ENCODE results near the gene C1QTNF6. TPM values are rescaled to one million over a fixed set of nuclear protein-coding genes. Genes with fewer than 3 reads are reported as not detected.
A peak's percentile ranks its signal among the peaks of the same experiment; 100 is the strongest.

Gene C1QTNF6
- total RNA-seq, 1 donor from 2014 or later, result 7.8 TPM

DNA sequence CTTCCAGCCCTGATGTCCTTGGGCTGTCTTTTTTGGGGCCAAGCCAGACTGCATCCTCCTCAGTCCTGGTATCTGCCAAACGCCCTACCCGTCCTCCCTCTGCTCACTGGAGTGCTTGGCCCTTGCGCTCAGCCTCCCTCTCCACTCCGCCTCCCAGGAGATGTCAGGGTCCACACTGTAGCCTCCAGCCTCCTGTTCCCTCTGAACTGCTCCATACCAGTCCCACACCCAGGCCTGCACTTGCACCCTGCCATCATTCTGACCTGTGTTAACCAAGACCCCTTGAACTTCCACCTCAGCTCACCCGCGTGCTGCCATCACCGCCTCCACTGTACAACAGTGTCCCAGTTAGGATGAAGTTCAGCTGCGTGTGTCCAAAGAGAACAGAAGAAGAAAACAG, 32.1 kb downstream of the C1QTNF6 start:
- no peak for DNase-seq (ENCODE audit: low spot score)
- intact Hi-C loops (cut with DNase I), result no loop called here
- ATAC-seq, result no peak

DNA sequence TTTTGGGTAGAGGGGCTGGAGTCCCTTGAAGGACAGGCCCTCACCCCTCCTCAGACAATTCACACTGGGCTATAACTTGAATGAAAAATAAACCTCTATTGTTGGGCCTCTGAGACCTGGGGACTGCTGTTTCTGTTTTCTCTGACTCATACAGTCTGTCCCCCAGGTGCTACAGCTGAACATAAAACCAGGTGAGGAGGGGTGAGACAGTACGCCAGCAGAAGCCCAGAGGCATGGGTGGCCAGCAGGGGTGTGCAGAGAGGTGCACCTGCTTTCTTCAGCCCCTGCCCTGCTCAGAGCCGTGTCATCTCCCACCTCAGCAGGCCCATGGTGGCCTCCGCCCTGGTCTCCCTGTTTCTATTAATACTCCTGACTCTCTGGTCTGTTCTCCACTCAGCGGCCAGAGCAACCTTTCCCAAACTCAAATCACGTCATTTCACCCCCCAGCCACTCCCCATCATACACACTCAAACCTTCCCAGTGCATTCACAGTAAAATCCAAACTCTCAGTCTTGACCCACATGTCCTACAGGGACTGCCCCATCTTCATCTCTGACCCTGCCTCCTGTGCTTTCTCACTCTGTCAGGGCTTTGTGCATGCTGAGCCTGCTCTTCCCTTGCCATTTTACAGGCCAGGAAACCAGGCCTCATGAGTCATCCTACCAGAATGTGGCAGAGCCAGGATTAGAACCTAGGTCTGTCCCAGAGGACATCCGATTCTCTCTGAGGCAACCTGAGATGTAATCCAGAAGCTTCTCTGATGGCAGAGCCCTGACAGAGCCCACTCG, 32.9 kb downstream of the C1QTNF6 start:
- ATAC-seq (no peak), DNase-seq (ENCODE audit: low spot score) (no peak)
- intact Hi-C loops (cut with DNase I), result no loop called here

DNA sequence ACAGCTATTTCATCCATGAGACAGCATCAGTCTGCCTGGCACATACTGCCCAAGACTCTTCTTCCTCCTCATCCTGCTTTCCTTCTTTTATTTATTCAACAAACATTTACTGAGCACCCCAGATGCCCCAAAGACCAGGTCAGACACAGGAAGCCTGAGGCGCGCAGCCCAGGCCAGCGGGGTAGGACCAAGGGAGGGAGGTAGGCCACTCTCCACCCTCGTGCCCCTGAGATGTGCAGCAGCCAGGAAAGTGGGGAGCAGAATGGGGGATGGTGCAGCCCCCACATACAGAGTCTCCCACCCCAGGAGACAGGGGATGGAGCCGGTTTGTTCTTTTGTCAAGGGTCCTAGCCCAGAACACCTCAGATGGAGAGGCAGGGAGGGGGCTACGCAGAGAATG, 34.1 kb downstream of the C1QTNF6 start:
- no peak for ATAC-seq
- intact Hi-C loops (cut with DNase I), result no loop called here
- no peak for DNase-seq (ENCODE audit: low spot score)

DNA sequence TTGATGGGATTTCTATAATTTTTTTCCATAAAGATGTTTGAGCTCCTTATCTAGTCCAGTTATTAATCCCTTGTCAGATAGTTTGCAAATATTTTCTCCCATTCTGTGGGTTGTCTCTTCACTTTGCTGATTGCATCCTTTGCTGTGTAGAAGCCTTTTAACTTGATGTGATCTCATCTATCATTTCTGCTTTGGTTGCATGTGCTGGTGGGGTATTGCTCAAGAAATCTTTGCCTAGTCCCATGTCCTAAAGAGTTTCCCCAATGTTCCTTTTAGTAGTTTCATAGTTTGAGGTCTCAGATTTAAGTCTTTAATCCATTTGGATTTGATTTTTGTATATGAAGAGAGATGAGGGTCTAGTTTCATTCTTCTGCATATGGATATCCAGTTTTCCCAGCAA, 36.6 kb downstream of the C1QTNF6 start:
- intact Hi-C loops (cut with DNase I), result no loop called here
- ATAC-seq, result no peak

DNA sequence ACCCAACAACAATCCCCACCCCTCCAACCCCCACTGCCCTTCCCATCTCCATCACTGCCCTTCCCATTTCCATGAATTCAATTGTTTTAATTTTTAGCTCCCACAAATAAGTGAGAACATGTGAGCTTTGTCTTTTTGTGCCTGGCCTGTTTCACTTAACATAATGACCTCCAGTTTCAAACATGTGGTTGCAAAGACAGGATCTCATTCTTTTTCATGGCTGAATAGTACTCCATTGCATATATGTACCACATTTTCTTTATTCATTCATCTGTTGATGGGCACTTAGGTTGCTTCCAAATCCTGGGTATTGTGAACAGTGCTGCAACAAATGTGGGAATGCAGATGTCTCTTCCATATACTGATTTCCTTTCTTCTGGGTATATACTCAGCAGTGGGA, 37.3 kb downstream of the C1QTNF6 start:
- DNase-seq (ENCODE audit: low spot score) (no peak), ATAC-seq (no peak)
- intact Hi-C loops (cut with DNase I), result no loop called here

More for the DNA sequence above, 36.6 kb downstream of the C1QTNF6 start:
- no peak for DNase-seq (ENCODE audit: low spot score)

DNA sequence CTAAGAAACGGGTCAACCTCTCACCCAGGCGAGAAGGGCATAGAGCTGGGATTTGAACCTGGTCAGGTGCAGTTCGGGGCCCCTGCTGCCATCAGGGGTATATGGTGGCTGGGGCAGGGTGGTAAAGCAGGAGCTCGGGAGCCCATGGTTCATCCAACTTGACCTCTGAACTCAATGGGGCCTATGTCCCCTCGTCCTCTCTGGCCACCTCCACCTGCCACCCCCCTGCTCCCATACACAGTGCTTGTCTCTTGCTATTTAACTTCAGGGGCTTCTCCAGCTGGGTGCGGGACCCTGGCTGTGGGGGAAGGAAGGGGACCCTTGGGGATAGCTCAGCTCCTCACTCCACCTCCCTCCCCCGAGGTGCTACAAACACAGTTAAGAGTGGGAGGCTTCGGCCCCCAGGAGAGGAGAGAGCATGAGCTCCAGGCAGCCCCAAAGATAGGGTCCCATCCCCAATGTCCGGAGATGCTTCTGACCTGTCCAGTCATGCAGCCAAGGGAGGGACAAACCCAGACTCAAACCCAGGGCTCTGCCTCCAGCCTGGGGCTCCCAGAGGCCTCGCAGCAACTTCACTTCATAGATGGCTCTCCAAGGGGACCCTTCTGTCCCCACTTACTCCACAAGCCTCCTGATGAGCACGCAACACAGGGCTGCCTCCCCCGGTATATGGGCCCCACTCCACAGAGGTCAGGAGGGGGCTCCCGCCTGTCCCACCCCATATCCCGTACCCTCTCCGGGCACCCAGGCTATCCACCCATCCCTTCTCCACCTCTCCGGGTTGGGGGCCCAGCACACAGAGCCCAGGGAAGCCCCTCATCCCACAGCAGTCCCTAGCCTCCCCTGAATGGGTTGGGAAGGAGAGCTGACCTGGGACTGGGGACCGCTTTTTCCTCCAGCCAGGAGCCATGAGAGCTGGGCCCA, 39.0 kb downstream of the C1QTNF6 start:
- DNase-seq (ENCODE audit: low spot score) (no peak), ATAC-seq (peak; percentile 10)
- intact Hi-C loops (cut with DNase I), result no loop called here

DNA sequence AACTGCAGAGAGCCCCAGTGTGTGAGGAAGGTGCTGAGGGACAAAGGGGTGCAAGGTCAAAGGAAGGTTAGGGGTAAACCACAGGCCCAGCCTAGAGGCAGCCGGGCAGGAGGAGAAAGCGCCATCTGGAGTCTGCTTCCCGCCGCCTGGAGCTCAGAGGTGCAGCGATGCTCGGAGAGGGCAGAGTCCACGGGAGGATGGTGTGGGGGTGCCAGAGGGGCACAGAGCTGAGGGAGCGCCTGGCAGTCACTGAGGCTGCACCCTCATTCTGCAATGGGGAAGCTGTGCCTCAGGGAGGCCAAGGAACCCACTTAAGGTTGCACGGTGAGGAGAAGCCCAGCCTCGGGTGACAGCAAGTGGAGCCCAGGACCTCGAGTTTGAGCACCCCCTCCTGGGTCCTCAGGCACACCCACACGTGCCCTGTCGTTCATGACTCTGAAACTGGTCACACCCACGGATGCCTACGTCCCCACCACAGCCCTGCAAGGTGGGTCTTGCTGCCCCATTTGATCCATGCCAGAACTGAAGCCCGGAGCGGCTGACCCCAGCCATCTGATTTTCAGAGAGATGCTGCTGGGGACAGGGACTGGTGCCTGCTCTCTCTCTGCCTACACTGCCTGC, 39.9 kb downstream of the C1QTNF6 start:
- intact Hi-C loops (cut with DNase I), result no loop called here
- no peak for ATAC-seq
- no peak for DNase-seq (ENCODE audit: low spot score)

DNA sequence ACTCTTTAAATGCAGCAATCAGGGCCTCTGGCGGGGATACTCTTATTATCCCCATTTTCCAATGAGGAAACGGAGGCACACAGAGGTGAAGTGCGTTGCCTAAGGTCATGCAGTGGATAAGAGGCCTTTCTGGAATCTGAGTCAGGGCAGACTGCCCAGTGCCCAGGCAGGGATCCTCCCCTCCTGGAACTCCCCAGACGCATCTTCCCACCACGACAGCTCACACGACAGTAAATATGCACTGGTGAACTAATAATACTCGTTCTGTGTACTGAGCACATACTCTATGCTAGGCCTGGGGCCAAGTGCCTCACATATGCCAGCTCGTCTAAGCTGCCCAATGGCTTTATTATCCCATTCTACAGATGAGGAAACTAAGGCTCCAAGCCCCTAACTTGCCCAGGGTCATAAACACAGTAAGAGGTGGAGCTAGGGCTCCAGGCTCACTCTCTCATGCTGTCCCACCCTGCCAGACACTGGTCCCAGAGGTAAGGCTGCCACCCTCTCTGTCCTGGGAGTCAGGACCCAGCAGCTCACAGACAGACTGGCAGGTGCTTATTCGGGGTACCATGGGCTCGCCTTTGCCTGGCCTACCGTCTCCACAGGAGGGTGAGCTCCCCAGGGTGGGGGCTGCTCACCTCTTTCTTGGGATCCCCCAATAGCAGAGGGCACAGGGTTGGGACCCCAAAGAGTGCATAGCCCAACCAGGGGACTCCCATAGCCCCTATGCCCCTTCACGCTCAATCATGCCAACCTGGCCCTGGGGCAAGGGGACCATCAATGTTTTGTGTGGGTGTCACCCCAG, 40.7 kb downstream of the C1QTNF6 start:
- intact Hi-C loops (cut with DNase I), result no loop called here
- DNase-seq (ENCODE audit: low spot score) (no peak), ATAC-seq (no peak)

DNA sequence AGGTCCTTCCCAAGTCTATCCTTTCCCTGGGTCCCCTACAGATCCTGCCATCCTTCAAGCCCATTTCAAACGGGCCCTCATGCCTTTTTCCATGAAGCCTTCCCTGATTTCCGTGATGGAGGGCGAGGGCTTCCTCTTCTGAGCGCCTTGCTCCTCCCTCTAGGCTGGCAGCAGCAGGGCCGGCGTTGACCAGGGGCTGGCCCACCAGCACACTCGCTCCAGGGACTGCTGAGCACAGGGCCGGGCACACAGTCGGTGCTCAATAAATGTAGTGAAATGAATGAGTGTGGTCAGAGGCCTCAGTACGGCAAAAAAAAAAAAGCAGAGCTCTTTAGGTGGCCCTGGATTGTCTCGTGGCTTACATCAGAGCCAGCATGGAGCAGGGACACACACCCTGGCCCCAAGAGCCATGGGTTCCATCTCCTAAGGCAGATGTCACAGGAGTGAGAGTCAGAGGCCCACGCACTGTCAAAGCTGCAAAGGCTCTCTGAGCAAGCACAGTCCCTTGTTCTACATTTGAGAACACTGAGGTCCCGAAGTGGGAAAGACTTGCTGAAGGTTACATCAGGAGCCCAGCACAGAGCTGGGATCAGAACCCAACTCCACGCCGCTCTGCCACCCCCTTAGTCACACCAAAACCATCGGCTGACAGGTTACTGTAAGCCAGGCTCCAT, 41.4 kb downstream of the C1QTNF6 start:
- ATAC-seq, result no peak
- intact Hi-C loops (cut with DNase I), result no loop called here
- no peak for DNase-seq (ENCODE audit: low spot score)

DNA sequence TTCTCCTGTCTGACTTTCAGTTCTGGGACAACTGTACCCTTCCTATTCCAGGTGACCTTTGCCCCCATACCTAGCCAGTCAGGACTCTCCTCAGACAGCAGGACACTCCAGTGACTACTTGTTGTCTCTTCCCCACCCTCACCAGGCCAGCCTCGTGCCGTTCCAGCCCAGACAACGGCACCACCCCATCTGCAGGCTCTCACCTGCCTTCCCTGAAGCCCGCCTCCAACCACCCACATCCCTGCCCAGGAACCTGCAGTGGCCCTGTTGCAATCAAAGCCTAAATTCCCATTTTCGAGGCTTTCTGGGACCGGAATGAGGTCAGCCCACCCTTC, 42.0 kb downstream of the C1QTNF6 start:
- ATAC-seq (no peak), DNase-seq (ENCODE audit: low spot score) (no peak)
- intact Hi-C loops (cut with DNase I), result no loop called here

DNA sequence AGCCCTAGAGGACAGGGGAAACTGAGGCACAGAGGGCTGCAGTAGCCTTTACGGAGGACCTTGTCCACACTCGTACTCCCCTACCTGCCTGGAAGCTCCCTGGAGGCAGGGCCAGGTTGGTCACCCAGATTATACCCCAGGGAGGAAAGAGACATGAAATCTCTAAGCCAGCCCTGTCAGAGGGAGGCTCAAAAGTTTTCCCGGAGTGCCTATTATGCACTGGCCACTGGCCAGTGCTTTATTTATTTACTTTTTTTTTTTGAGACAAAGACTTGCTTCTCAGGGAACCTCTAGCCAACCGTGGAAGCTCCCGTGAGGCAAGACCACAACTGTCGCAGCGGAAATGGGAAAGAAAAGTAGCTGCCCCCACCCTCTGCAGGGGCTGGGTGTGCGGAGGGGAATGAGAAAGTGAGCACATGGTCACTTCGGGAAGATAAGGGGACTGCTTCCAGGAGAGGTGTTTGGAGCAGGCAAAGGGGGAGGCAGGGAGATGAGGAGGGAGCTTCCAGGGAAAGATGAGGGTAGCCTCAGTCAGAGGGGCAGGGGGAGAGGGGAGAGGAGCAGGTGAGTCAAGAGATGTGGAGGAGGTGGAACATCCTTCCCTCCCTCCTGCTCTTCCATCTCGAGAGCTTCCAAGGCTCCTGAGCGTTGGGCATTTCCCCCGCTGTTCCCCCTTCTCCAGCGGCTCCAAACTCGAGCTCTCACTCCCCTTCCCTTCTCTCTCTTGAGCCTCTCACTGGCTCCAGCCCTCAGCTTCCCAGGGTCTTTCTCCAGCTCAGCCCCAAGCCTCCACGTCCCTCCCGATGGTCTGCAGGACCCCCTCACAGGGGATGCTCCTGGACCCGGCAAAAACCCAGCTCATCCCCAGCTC, 42.6 kb downstream of the C1QTNF6 start:
- ATAC-seq, result no peak
- intact Hi-C loops (cut with DNase I), result no loop called here
- no peak for DNase-seq (ENCODE audit: low spot score)

DNA sequence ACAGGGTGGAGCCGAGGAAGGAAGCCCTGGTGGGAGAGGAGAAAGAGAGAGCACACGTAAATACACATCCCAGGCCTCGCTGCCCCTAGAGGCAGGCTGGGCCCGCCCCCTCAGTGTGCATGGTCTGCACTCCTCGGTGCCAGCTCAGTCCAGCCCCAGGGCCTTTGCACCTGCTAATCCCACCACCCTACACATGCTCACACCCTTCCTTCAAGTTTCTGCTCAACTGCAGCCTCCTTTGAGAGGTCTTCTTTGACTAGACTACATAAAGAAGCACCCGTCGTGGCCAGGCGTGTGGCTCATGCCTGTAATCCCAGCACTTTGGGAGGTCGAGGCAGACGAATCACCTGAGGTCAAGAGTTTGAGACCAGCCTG, 43.9 kb downstream of the C1QTNF6 start:
- ATAC-seq (no peak), DNase-seq (ENCODE audit: low spot score) (no peak)
- intact Hi-C loops (cut with DNase I), result no loop called here

DNA sequence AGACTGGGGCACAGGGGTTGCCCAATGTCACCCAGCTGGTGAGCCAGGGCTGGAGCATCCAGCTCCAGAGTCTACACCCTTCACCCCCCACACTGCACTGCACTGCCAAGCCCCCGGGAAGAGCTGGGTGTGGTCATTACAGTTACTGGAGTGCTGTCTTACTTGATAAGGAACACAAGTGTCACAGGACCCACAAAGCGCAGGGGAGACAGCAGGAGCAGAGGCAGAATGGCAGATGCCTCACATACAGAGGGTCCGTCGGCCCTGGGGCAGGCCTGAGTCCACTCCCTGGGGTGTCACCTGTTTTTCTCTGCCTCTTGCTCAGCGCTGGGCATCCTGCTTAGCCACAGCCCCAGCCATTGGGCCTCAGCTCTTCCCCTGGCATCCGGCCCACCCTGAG, 46.1 kb downstream of the C1QTNF6 start:
- DNase-seq (ENCODE audit: low spot score) (no peak), ATAC-seq (no peak)
- intact Hi-C loops (cut with DNase I), result no loop called here

DNA sequence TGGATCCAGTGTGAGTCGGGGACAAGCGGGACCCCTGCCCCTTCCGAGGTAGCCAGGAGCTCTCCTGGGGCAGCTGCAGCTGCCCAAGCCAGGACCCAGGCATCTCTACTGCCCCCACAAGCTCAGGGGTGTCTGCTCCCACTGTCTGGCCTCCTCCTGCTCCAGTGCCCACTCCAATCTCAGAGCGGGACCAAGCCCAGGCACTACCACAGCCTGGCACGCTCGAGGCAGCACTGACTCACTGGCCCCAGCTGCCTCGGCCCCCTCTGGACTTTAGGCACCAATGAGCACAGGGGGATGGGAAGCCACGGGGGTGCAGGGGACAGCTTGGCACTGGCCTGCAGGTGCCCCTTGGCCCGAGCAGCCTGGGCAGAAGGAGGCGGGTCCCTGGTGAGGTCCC, 46.6 kb downstream of the C1QTNF6 start:
- intact Hi-C loops (cut with DNase I), result no loop called here
- ATAC-seq (no peak), DNase-seq (ENCODE audit: low spot score) (no peak)

DNA sequence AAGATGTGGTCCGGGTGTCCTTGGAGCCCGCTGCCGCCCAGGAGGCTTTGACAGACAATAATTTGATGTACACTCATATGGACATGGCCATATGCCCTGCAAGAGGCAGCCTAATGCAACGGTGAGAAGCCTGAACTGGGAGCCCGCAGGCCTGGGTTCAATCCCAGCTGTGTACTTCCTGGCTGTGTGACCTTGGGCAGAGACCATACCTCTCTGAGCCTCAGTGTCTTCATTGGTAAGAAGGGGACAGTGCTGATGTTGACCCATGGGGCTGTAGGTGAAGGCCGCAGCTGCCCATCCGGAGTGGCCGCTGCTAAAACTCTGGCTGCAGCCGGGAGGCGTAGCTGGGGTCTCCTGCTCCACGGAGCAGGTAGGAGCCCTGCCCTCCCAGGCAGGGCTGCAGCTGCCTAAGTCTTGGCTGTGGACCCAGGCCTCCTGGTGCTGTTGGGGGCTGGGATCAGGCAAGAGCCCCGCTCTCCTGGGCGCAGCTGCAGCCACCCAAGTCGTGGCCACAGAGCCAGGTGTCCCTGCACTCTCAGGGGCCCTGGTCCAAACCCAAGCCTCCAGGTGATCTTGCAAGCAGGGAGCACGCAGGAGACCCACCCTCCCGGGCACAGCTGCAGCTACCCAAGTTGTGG, 47.2 kb downstream of the C1QTNF6 start:
- DNase-seq (ENCODE audit: low spot score), result no peak
- no peak for ATAC-seq
- intact Hi-C loops (cut with DNase I), result no loop called here

DNA sequence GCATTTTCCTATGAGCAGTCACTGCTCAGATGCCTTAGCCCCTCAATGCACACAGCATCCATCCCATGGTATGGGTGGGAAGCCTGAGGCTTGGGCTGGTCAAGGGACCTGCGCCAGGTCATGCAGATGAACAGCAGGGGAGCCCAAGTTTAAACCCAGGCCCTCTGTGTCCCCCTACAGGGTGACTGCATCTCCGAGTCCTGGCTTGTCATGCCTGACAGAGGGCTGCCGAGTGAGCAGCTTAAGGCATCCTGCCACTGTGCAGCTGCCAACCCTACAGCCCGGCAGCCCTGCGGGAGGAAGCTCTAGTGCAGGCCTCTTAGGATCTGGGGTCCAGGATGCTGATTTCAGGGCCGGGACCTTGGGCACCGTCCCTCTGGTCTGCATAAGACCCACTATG, 48.3 kb downstream of the C1QTNF6 start:
- ATAC-seq, result no peak
- intact Hi-C loops (cut with DNase I), result no loop called here

DNA sequence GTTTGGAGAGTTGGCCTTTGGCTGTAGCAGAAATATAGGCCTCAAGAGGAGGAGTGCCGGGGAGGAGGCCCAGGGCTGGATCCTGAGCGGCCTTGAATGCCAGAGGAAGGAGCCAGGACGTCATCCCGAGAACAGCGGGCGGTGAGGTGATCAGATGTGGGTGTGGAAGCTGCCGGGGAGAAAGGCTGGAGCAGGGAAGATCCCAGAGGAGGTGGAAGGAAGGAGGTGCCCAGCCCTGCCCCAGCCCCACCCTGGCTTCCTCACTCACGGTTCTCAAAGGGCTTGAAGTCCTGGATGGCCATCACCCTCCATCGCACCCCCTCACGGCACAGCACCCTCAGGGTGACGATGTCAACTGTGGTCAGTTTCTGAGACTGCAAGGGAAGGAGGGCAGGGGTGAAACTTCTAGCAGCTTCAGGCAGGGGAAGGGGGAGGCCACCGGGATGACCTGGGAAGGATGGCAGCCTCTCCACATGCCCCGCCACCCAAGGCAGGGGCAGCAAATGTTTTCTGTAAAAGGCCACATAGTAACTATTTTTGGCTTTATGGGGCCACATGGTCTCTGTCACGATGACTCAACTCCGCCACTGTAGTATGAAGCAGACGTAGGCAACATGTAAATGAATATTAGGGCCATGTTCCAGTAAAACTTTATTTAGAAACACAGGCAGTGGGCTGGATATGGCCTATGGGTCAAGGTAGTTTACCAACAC, 49.0 kb downstream of the C1QTNF6 start:
- DNase-seq (ENCODE audit: low spot score), result no peak
- no peak for ATAC-seq
- intact Hi-C loops (cut with DNase I), result no loop called here

More for the DNA sequence above, 48.3 kb downstream of the C1QTNF6 start:
- DNase-seq (ENCODE audit: low spot score), result no peak

Measured in sciatic nerve (tissue), 2 donors.